ENCODE results near the gene ZNF729.

DNA sequence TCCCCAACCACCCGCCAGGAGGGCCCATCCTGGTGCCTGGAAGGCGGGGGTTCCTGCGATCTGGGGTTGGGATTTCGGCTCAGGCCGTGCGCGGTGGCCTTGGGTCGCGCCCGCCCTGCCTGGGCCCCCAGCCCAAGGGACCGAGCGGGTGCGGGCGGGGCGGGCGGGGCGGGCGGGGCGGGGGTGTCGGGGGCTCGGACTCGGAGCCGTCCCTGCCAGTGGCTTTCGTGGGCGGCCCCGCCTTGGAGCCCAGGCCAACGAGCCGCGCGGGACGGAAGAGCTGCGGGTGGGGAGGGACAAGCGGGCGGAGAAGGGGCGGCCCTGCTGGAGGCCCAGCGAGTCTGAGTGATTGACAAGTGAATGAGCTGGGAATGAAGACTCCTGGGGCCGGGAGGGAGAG lies 24.6 kb upstream of the ZNF729 start:
- TF ChIP-seq HNRNPK (IDR thresholded peaks at IDR 0.05; ENCODE audit: low read depth, low read length, poor library complexity, severe bottlenecking) (no peak), ZNF384 (IDR thresholded peaks at IDR 0.05; ENCODE audit: low read depth, low read length) (no peak), MEF2D (tag; conservative IDR thresholded peaks at IDR 0.05; ENCODE audit: low read depth) (no peak), ZNF263 (CRISPR knock-in tag; IDR thresholded peaks at IDR 0.05; ENCODE audit: borderline replicate concordance) (no peak), TCF7 (IDR thresholded peaks at IDR 0.05; ENCODE audit: borderline replicate concordance) (no peak), ESRRA (IDR thresholded peaks at IDR 0.05; ENCODE audit: borderline replicate concordance, low read depth) (no peak), YY1 (IDR thresholded peaks at IDR 0.05; ENCODE audit: borderline replicate concordance in 1 of 3, control insufficient read depth in 1 of 3, extremely low read depth in 1 of 3, insufficient read depth in 3 of 3, insufficient read length in 1 of 3, insufficient replicate concordance in 2 of 3, low read depth in 1 of 3, low read length in 2 of 3) (no peak), ZNF780A (CRISPR knock-in tag; IDR thresholded peaks at IDR 0.05) (no peak), SMARCE1 (IDR thresholded peaks at IDR 0.05) (no peak)
- TF ChIP-seq, protein P1, sequence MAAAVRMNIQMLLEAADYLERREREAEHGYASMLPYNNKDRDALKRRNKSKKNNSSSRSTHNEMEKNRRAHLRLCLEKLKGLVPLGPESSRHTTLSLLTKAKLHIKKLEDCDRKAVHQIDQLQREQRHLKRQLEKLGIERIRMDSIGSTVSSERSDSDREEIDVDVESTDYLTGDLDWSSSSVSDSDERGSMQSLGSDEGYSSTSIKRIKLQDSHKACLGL (CRISPR knock-in tag; IDR thresholded peaks at IDR 0.05; ENCODE audit: borderline replicate concordance, poor library complexity, severe bottlenecking) = no peak
- TF ChIP-seq, protein P2, sequence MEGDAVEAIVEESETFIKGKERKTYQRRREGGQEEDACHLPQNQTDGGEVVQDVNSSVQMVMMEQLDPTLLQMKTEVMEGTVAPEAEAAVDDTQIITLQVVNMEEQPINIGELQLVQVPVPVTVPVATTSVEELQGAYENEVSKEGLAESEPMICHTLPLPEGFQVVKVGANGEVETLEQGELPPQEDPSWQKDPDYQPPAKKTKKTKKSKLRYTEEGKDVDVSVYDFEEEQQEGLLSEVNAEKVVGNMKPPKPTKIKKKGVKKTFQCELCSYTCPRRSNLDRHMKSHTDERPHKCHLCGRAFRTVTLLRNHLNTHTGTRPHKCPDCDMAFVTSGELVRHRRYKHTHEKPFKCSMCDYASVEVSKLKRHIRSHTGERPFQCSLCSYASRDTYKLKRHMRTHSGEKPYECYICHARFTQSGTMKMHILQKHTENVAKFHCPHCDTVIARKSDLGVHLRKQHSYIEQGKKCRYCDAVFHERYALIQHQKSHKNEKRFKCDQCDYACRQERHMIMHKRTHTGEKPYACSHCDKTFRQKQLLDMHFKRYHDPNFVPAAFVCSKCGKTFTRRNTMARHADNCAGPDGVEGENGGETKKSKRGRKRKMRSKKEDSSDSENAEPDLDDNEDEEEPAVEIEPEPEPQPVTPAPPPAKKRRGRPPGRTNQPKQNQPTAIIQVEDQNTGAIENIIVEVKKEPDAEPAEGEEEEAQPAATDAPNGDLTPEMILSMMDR (IDR thresholded peaks at IDR 0.05 in 2 of 3, conservative IDR thresholded peaks at IDR 0.05 in 1 of 3; ENCODE audit: insufficient read depth in 2 of 3, low read depth in 1 of 3, low read length in 3 of 3) = no peak
